RWPE1 (cell line): ENCODE results near the gene GFER.

Experiments used
- CTCF ChIA-PET: fragments of 350-600 bp; sonication (Branson Sonifier 250); formaldehyde crosslinking; extraction: SDS; loops from one replicate; lab custom pipeline; 2021; lab: Yijun Ruan, JAX
- POLR2A ChIA-PET: fragments of 400-600 bp; formaldehyde crosslinking; extraction: SDS; loops from one replicate; lab custom pipeline; 2020; ENCODE audit warnings: antibody characterized with exemption; ENCODE audit not compliant: low non-redundant PET; lab: Yijun Ruan, JAX
- DNase-seq: peaks from one replicate; pipeline ENCODE4 v3.0.0; 2012; ENCODE audit warnings: low spot score
- H3K27ac ChIP-seq: fragments of 450-650 bp; 2 replicates; pipeline ENCODE4 v1.5.1; 2017
- CTCF ChIP-seq: fragments of 450-650 bp; conservative IDR thresholded peaks from 2 replicates; pipeline ENCODE4 v1.5.1; 2017; ENCODE audit warnings: low read depth, mild to moderate bottlenecking

The GFER gene

GRCh38 chr16:2003231-2003826, 19.3 kb downstream of the GFER start:
- ChIA-PET POLR2A (interaction anchor here (0.8 kb wide), 1 partner anchor 10 kb away, joined by 4 read pairs; no protein-coding TSS in a partner anchor), CTCF (interaction anchor here (0.5 to 2.5 kb wide), 7 partner anchors 21 to 237 kb away, joined by 3 to 17 read pairs (median 4); no protein-coding TSS in a partner anchor)
- no peak for DNase-seq
- peak overlapping the region; percentile 98 for H3K27ac ChIP-seq
- TF ChIP-seq CTCF = no peak

GRCh38 chr16:2003827-2004641, 20.0 kb downstream of the GFER start:
- H3K27ac ChIP-seq = peak overlapping the region; percentile 98
- ChIA-PET CTCF (interaction anchor here (0.5 to 2.5 kb wide), 12 partner anchors 21 to 202 kb away, joined by 3 to 17 read pairs (median 4); no protein-coding TSS in a partner anchor), POLR2A (no interaction called here)
- TF ChIP-seq CTCF = peak; percentile 88
- DNase-seq = peak; percentile 59

GRCh38 chr16:2004795-2005517, 21.0 kb downstream of the GFER start:
- peak overlapping the region; percentile 98 for H3K27ac ChIP-seq
- CTCF ChIA-PET = interaction anchor here (0.6 to 2.5 kb wide), 4 partner anchors 136 to 202 kb away, joined by 3 to 17 read pairs (median 4); no protein-coding TSS in a partner anchor
- no peak for DNase-seq
- no peak for TF ChIP-seq CTCF
- POLR2A ChIA-PET = interaction anchor here (0.7 kb wide), 1 partner anchor 12 kb away, joined by 3 read pairs; no protein-coding TSS in a partner anchor

- TF ChIP-seq CTCF = no peak
- POLR2A ChIA-PET = no interaction called here
- DNase-seq = no peak
- CTCF ChIA-PET = interaction anchor here (0.5 to 2.5 kb wide), 2 partner anchors 135 to 163 kb away, joined by 3 to 17 read pairs; no protein-coding TSS in a partner anchor
- H3K27ac ChIP-seq = peak overlapping the region; percentile 98
Observed at GRCh38 chr16:2005646-2006045, 21.7 kb downstream of the GFER start.

GRCh38 chr16:2006317-2006716, 22.3 kb downstream of the GFER start:
- DNase-seq = no peak
- H3K27ac ChIP-seq = peak overlapping the region; percentile 98
- TF ChIP-seq CTCF = no peak
- CTCF ChIA-PET = no interaction called here
- POLR2A ChIA-PET = no interaction called here
